HFFc6 (cell line): ENCODE measurements around the gene ETV3. TPM values are rescaled to one million over a fixed set of nuclear protein-coding genes. Genes with fewer than 3 reads are reported as not detected.

Experiments
- DNase-seq: peaks from one replicate; pipeline ENCODE4 v3.0.0-alpha.2; 2018
- H3K27ac Mint-ChIP-seq: 2 replicates; pipeline ENCODE4 v1.8.0; 2020; ENCODE audit warnings: mild to moderate bottlenecking, mixed read lengths
- H3K27me3 Mint-ChIP-seq: 2 replicates; pipeline ENCODE4 v1.8.0; 2021; ENCODE audit warnings: mild to moderate bottlenecking, moderate library complexity, mixed read lengths; ENCODE audit not compliant: insufficient read depth
- H3K36me3 Mint-ChIP-seq: 2 replicates; pipeline ENCODE4 v1.8.0; 2021; ENCODE audit warnings: low read depth, mixed read lengths
- H3K4me1 Mint-ChIP-seq: 2 replicates; pipeline ENCODE4 v1.8.0; 2020; ENCODE audit warnings: low read depth, mixed read lengths
- H3K4me3 Mint-ChIP-seq: 2 replicates; pipeline ENCODE4 v1.8.0; 2020; ENCODE audit warnings: mild to moderate bottlenecking, moderate library complexity, mixed read lengths
- H3K9me3 Mint-ChIP-seq: 2 replicates; pipeline ENCODE4 v1.8.0; 2020; ENCODE audit warnings: mild to moderate bottlenecking, mixed read lengths
- CTCF ChIP-seq: fragments of 200-600 bp; sonication (generic); IDR thresholded peaks from 2 replicates; pipeline ENCODE4 v1.5.0; 2021; ENCODE audit warnings: antibody characterized with exemption, mild to moderate bottlenecking
- total RNA-seq, 6 experiments: library from RNA; stranded (reverse); fragmentation: NEBNext Ultra II Directional; extraction: Animal tissue kit (Norgen Biotek cat#: 25700); gene quantifications; 2 replicates in 1 of 6; 3 replicates in 5 of 6; pipeline ENCODE4 v1.2.3, GENCODE V29; 2021

ETV3 gene
- total RNA-seq, 6 experiments from 2014 or later: 20.0 to 22.9 (median 21.0) TPM

- Mint-ChIP-seq H3K27me3 (peaks cover 12% of the 10 kb centered on the region), H3K27ac (no peak overlapping the region), H3K9me3 (no peaks in the 10 kb centered on the region), H3K4me1 (peaks cover 31% of the 10 kb centered on the region), H3K36me3 (no peaks in the 10 kb centered on the region), H3K4me3 (no peak overlapping the region)
- DNase-seq: no peak
- TF ChIP-seq CTCF: no peak
These were observed 8.0 kb upstream of the ETV3 start for GRCh38 chr1:157146244-157146643.

DNA sequence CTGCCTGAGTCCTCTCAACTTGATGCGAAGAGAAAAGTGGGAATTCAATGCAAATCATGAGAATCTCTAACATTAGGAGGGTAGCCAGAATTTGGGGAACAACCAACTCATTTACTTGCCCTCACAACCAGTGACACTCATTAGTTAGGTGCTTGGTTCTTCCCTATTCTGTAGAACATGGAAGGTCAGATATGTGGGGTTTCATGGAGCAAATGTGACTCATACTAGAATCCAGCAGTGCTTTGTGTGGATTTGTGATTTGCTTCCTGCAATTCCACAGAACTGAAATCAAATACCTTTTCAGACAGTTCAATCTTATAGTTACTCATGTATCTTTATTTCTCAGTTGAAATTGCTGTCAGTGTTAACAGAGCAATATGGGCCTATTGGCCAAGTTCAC, 6.9 kb upstream of the ETV3 start:
- no peak for DNase-seq
- Mint-ChIP-seq H3K4me1 (peaks cover 33% of the 10 kb centered on the region), H3K27ac (no peak overlapping the region)

GRCh38 chr1:157144509-157144908, 6.3 kb upstream of the ETV3 start:
- peaks cover 36% of the 10 kb centered on the region for H3K4me1 Mint-ChIP-seq
- H3K4me3 Mint-ChIP-seq: no peak overlapping the region
- no peak overlapping the region for H3K27ac Mint-ChIP-seq
- H3K27me3 Mint-ChIP-seq: peaks cover 9% of the 10 kb centered on the region
- no peak for DNase-seq
- TF ChIP-seq CTCF: no peak
- no peaks in the 10 kb centered on the region for H3K36me3 Mint-ChIP-seq
- no peaks in the 10 kb centered on the region for H3K9me3 Mint-ChIP-seq

More for the DNA sequence above, 6.9 kb upstream of the ETV3 start:
- H3K4me3 Mint-ChIP-seq: no peak overlapping the region
- H3K36me3 Mint-ChIP-seq: no peaks in the 10 kb centered on the region
- H3K9me3 Mint-ChIP-seq: no peaks in the 10 kb centered on the region
- peaks cover 9% of the 10 kb centered on the region for H3K27me3 Mint-ChIP-seq
- TF ChIP-seq CTCF: no peak

GRCh38 chr1:157142765-157143423, 4.7 kb upstream of the ETV3 start:
- no peak for TF ChIP-seq CTCF
- Mint-ChIP-seq H3K4me1 (peaks cover 34% of the 10 kb centered on the region), H3K9me3 (no peaks in the 10 kb centered on the region; the same call in 1 of the 2 replicates), H3K27me3 (peaks cover 9% of the 10 kb centered on the region), H3K27ac (no peak overlapping the region), H3K4me3 (no peak overlapping the region), H3K36me3 (no peaks in the 10 kb centered on the region)
- DNase-seq: no peak

DNA sequence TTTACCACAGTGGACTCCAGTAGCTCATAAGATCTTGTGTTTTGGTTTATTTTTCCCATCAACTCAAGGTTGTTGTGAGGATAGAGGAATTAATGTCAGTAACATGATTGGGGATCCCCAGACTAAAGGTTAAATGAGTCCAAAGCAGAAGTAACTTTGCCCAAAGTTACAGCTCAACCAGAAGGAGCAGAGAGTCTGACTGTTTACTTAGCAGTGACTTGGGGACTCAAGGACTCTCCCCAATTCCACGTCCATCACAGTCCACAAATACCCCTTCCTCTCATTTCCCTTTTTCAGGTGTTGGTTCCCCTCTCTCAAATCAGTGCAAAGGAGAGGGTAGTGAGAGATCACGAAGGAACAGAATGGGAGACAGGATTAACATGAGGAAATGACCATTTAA, 4.0 kb upstream of the ETV3 start:
- H3K36me3 Mint-ChIP-seq: no peaks in the 10 kb centered on the region
- TF ChIP-seq CTCF: no peak
- DNase-seq: no peak
- H3K27me3 Mint-ChIP-seq: peaks cover 14% of the 10 kb centered on the region
- H3K9me3 Mint-ChIP-seq: no peaks in the 10 kb centered on the region; the same call in 1 of the 2 replicates
- H3K4me1 Mint-ChIP-seq: peaks cover 27% of the 10 kb centered on the region
- H3K4me3 Mint-ChIP-seq: no peak overlapping the region
- H3K27ac Mint-ChIP-seq: no peak overlapping the region
